PC-3 (cell line): ENCODE measurements around the gene USP51.
"Not testable (repeated sequence)": the region's sequence is repeated elsewhere in the genome, so short reads cannot be mapped to it uniquely, and the experiment has no call there.

Experiments
- CTCF ChIP-seq: fragments of 300-600 bp; sonication (generic); conservative IDR thresholded peaks from 2 replicates; pipeline ENCODE4 v1.5.1; 2017; ENCODE audit warnings: antibody characterized with exemption, low read depth, mild to moderate bottlenecking, low read length
- EZH2phosphoT487 ChIP-seq: fragments of 300-600 bp; sonication (generic); IDR thresholded peaks from 2 replicates; pipeline ENCODE4 v1.6.1; 2018; ENCODE audit warnings: mild to moderate bottlenecking, antibody characterized with exemption, low read length, borderline replicate concordance

DNA sequence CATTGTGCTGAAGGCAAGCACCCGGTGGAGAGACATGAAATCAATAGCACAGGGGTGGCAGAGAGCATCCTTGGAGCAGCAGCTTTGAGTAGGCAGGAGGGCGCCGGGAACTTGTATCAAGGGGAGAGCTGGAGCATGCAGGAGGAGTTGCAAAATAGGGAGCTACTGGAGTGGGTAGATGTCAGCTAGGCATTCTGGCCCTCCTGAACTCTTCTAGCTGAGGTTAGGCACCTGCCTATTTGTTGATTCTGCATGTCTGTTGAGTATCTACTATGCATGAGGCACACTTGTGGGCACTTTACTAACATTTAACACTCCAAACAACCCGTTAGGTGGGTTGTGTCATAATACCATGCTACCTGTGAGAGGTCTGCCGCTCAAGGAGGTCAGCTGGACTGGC is 30.2 kb downstream of the USP51 start:
- TF ChIP-seq CTCF, EZH2phosphoT487: not testable (repeated sequence)
